ENCODE data around the gene CYP27C1.

GRCh38 chr2:127193164-127193966 lies 26.7 kb downstream of the CYP27C1 start:
- TF ChIP-seq, protein P1, sequence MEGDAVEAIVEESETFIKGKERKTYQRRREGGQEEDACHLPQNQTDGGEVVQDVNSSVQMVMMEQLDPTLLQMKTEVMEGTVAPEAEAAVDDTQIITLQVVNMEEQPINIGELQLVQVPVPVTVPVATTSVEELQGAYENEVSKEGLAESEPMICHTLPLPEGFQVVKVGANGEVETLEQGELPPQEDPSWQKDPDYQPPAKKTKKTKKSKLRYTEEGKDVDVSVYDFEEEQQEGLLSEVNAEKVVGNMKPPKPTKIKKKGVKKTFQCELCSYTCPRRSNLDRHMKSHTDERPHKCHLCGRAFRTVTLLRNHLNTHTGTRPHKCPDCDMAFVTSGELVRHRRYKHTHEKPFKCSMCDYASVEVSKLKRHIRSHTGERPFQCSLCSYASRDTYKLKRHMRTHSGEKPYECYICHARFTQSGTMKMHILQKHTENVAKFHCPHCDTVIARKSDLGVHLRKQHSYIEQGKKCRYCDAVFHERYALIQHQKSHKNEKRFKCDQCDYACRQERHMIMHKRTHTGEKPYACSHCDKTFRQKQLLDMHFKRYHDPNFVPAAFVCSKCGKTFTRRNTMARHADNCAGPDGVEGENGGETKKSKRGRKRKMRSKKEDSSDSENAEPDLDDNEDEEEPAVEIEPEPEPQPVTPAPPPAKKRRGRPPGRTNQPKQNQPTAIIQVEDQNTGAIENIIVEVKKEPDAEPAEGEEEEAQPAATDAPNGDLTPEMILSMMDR (IDR thresholded peaks at IDR 0.05): no peak
- TF ChIP-seq POLR2A (IDR thresholded peaks at IDR 0.05): no peak

All from thyroid gland (tissue), 4 donors.